Activated naive CD8-positive, alpha-beta T cell (primary cell): Measurements from ENCODE around the gene OLIG2.
A peak's percentile ranks its signal among the peaks of the same experiment; 100 is the strongest.

Experiments
- H3K27ac Mint-ChIP-seq: one replicate; pipeline ENCODE4 v1.8.0; 2021; ENCODE audit warnings: mixed read lengths
- H3K27me3 Mint-ChIP-seq: one replicate; pipeline ENCODE4 v1.8.0; 2021; ENCODE audit warnings: mixed read lengths
- H3K36me3 Mint-ChIP-seq: one replicate; pipeline ENCODE4 v1.8.0; 2021; ENCODE audit warnings: mixed read lengths
- H3K4me1 Mint-ChIP-seq: one replicate; pipeline ENCODE4 v1.8.0; 2021; ENCODE audit warnings: low read depth, mixed read lengths
- H3K4me3 Mint-ChIP-seq: one replicate; pipeline ENCODE4 v1.8.0; 2021; ENCODE audit warnings: mild to moderate bottlenecking, mixed read lengths
- H3K9me3 Mint-ChIP-seq: one replicate; pipeline ENCODE4 v1.8.0; 2021; ENCODE audit warnings: low read depth, mixed read lengths

Gene OLIG2

DNA sequence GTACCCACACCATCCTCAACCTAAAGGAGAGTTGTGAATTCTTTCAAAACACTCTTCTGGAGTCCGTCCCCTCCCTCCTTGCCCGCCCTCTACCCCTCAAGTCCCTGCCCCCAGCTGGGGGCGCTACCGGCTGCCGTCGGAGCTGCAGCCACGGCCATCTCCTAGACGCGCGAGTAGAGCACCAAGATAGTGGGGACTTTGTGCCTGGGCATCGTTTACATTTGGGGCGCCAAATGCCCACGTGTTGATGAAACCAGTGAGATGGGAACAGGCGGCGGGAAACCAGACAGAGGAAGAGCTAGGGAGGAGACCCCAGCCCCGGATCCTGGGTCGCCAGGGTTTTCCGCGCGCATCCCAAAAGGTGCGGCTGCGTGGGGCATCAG, 638 bp upstream of the OLIG2 start:
- Mint-ChIP-seq H3K4me3 (no peak overlapping the region), H3K4me1 (peaks cover 56% of the 10 kb centered on the region), H3K36me3 (no peaks in the 10 kb centered on the region), H3K9me3 (no peaks in the 10 kb centered on the region), H3K27me3 (peaks cover 45% of the 10 kb centered on the region), H3K27ac (no peak overlapping the region)

DNA sequence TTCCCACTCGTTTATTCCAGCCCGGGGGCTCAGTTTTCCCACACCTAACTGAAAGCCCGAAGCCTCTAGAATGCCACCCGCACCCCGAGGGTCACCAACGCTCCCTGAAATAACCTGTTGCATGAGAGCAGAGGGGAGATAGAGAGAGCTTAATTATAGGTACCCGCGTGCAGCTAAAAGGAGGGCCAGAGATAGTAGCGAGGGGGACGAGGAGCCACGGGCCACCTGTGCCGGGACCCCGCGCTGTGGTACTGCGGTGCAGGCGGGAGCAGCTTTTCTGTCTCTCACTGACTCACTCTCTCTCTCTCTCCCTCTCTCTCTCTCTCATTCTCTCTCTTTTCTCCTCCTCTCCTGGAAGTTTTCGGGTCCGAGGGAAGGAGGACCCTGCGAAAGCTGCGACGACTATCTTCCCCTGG, 716 bp downstream of the OLIG2 start:
- peaks cover 40% of the 10 kb centered on the region for H3K27me3 Mint-ChIP-seq
- H3K4me3 Mint-ChIP-seq: peak overlapping the region; percentile 70

GRCh38 chr21:33026878-33027400, 1.2 kb downstream of the OLIG2 start:
- H3K4me3 Mint-ChIP-seq: peak overlapping the region; percentile 27
- H3K36me3 Mint-ChIP-seq: no peaks in the 10 kb centered on the region
- no peaks in the 10 kb centered on the region for H3K9me3 Mint-ChIP-seq
- H3K4me1 Mint-ChIP-seq: peaks cover 48% of the 10 kb centered on the region
- H3K27me3 Mint-ChIP-seq: peaks cover 35% of the 10 kb centered on the region
- no peak overlapping the region for H3K27ac Mint-ChIP-seq

More for the DNA sequence above, 716 bp downstream of the OLIG2 start:
- H3K27ac Mint-ChIP-seq: peak overlapping the region; percentile 5
- H3K9me3 Mint-ChIP-seq: no peaks in the 10 kb centered on the region
- no peaks in the 10 kb centered on the region for H3K36me3 Mint-ChIP-seq
- H3K4me1 Mint-ChIP-seq: peaks cover 48% of the 10 kb centered on the region

DNA sequence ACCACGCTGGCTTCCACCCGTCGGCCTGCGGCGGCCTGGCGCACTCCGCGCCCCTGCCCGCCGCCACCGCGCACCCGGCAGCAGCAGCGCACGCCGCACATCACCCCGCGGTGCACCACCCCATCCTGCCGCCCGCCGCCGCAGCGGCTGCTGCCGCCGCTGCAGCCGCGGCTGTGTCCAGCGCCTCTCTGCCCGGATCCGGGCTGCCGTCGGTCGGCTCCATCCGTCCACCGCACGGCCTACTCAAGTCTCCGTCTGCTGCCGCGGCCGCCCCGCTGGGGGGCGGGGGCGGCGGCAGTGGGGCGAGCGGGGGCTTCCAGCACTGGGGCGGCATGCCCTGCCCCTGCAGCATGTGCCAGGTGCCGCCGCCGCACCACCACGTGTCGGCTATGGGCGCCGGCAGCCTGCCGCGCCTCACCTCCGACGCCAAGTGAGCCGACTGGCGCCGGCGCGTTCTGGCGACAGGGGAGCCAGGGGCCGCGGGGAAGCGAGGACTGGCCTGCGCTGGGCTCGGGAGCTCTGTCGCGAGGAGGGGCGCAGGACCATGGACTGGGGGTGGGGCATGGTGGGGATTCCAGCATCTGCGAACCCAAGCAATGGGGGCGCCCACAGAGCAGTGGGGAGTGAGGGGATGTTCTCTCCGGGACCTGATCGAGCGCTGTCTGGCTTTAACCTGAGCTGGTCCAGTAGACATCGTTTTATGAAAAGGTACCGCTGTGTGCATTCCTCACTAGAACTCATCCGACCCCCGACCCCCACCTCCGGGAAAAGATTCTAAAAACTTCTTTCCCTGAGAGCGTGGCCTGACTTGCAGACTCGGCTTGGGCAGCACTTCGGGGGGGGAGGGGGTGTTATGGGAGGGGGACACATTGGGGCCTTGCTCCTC, 1.9 kb downstream of the OLIG2 start:
- Mint-ChIP-seq H3K27me3 (peaks cover 33% of the 10 kb centered on the region), H3K27ac (no peak overlapping the region)

GRCh38 chr21:33028287-33028670, 2.5 kb downstream of the OLIG2 start:
- Mint-ChIP-seq H3K4me1 (peaks cover 42% of the 10 kb centered on the region), H3K4me3 (peak overlapping the region; percentile 53), H3K9me3 (no peaks in the 10 kb centered on the region), H3K36me3 (no peaks in the 10 kb centered on the region), H3K27me3 (peaks cover 33% of the 10 kb centered on the region), H3K27ac (peak overlapping the region; percentile 34)

More for the DNA sequence above, 1.9 kb downstream of the OLIG2 start:
- peaks cover 43% of the 10 kb centered on the region for H3K4me1 Mint-ChIP-seq
- H3K36me3 Mint-ChIP-seq: no peaks in the 10 kb centered on the region
- H3K9me3 Mint-ChIP-seq: no peaks in the 10 kb centered on the region
- H3K4me3 Mint-ChIP-seq: no peak overlapping the region

DNA sequence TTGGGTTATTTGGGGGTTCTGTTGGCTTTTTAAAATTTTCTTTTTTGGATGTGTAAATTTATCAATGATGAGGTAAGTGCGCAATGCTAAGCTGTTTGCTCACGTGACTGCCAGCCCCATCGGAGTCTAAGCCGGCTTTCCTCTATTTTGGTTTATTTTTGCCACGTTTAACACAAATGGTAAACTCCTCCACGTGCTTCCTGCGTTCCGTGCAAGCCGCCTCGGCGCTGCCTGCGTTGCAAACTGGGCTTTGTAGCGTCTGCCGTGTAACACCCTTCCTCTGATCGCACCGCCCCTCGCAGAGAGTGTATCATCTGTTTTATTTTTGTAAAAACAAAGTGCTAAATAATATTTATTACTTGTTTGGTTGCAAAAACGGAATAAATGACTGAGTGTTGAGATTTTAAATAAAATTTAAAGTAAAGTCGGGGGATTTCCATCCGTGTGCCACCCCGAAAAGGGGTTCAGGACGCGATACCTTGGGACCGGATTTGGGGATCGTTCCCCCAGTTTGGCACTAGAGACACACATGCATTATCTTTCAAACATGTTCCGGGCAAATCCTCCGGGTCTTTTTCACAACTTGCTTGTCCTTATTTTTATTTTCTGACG, 3.1 kb downstream of the OLIG2 start:
- H3K4me3 Mint-ChIP-seq: peak overlapping the region; percentile 73
- peaks cover 36% of the 10 kb centered on the region for H3K4me1 Mint-ChIP-seq
- peaks cover 32% of the 10 kb centered on the region for H3K27me3 Mint-ChIP-seq
- no peak overlapping the region for H3K27ac Mint-ChIP-seq
- H3K36me3 Mint-ChIP-seq: no peaks in the 10 kb centered on the region
- no peaks in the 10 kb centered on the region for H3K9me3 Mint-ChIP-seq

GRCh38 chr21:33029385-33029921, 3.7 kb downstream of the OLIG2 start:
- peaks cover 30% of the 10 kb centered on the region for H3K27me3 Mint-ChIP-seq
- H3K4me1 Mint-ChIP-seq: peaks cover 30% of the 10 kb centered on the region
- H3K27ac Mint-ChIP-seq: no peak overlapping the region
- no peaks in the 10 kb centered on the region for H3K9me3 Mint-ChIP-seq
- peak overlapping the region; percentile 73 for H3K4me3 Mint-ChIP-seq
- H3K36me3 Mint-ChIP-seq: no peaks in the 10 kb centered on the region

GRCh38 chr21:33029975-33030461, 4.3 kb downstream of the OLIG2 start:
- peaks cover 26% of the 10 kb centered on the region for H3K4me1 Mint-ChIP-seq

DNA sequence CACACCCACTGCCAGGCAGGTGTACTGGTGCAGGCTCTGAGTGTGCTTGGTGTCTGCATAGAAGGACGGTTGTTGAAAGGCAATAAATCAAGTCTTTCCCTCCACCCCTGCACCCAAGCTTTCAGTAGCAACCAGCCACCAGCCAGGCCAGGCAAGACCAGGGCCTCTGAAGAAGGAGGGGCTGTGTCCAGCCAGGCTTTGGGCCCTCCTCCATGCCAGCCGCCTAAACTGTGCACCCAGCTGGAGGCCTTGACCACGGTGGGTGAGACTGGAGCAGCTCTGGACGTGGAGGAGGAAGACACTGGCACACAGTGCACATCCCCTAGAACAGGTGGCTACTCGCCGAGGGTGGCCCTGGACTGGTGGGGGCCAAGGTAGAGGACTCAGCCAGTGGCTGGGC, 4.9 kb downstream of the OLIG2 start:
- H3K27ac Mint-ChIP-seq: no peak overlapping the region
- no peak overlapping the region for H3K4me3 Mint-ChIP-seq
- peaks cover 28% of the 10 kb centered on the region for H3K27me3 Mint-ChIP-seq
- peaks cover 26% of the 10 kb centered on the region for H3K4me1 Mint-ChIP-seq
- H3K36me3 Mint-ChIP-seq: no peaks in the 10 kb centered on the region
- H3K9me3 Mint-ChIP-seq: no peaks in the 10 kb centered on the region

More at GRCh38 chr21:33029975-33030461, 4.3 kb downstream of the OLIG2 start:
- H3K36me3 Mint-ChIP-seq: no peaks in the 10 kb centered on the region
- no peak overlapping the region for H3K4me3 Mint-ChIP-seq
- no peaks in the 10 kb centered on the region for H3K9me3 Mint-ChIP-seq
- no peak overlapping the region for H3K27ac Mint-ChIP-seq
- H3K27me3 Mint-ChIP-seq: peaks cover 30% of the 10 kb centered on the region

DNA sequence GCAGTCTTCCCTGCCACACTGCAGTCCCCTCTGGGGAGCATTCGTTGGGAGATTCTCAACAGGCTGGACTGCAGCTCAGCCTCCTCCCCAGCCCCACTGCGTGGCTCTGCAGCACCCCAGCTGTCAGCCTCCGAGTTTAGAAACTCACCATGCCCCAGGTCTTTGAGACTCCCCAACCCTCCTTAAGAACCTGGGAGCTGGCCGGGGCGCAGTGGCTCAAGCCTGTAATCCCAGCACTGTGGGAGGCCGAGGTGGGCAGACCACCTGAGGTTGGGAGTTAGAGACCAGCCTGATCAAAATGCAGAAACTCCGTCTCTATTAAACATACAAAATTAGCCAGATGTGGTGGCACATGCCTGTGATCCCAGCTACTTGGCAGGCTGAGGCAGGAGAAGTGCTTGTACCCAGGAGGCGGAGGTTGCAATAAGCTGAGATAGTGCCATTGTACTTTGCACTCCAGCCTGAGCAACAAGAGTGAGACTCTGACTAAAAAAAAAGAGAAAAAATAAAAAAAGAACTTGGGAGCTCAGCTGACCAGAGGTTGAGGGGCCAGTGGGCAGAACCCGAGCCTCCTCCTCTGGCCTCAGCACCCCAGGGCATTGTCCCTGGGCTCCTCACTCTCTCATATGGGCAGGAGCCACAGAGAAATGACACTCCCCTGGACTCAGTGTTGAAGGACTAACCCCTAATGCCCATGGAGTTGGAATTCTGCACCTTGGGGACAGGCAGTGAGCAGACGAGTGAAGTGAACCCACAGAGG, 5.6 kb downstream of the OLIG2 start:
- peaks cover 22% of the 10 kb centered on the region for H3K27me3 Mint-ChIP-seq
- no peak overlapping the region for H3K4me3 Mint-ChIP-seq
- no peak overlapping the region for H3K27ac Mint-ChIP-seq
- H3K9me3 Mint-ChIP-seq: no peaks in the 10 kb centered on the region
- peaks cover 21% of the 10 kb centered on the region for H3K4me1 Mint-ChIP-seq
- no peaks in the 10 kb centered on the region for H3K36me3 Mint-ChIP-seq

DNA sequence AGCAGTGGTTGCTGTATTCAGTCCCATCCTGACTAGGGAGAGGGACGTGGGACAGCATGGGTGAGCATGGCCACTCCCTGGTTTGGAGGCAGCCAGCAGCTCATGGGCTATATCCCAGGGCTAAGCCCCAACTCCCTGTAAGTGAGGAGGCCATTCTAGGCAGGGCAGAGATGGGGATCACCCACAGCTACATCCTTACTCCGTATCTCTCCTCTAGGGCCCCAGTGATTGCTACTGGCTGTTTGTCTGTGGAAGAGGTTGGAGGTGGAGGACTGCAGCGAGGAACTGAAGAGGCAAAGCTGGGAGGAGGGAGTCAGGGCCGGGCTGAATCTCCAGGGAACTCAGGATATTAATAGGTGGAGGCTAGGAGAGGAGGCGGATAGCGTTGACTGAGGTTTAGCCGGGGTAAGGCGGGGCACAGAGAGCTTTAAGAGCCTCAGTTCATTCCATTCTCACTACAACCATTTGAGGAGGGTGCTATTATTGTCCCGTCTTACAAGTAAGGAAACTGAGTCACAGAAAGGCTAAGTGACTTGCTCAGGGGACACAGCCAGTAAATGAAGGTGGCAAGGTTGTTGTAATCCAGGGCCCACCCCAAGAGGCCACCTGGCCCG, 6.8 kb downstream of the OLIG2 start:
- Mint-ChIP-seq H3K27ac (no peak overlapping the region), H3K27me3 (peaks cover 18% of the 10 kb centered on the region), H3K9me3 (no peaks in the 10 kb centered on the region), H3K4me1 (peaks cover 25% of the 10 kb centered on the region), H3K36me3 (no peaks in the 10 kb centered on the region), H3K4me3 (no peak overlapping the region)

DNA sequence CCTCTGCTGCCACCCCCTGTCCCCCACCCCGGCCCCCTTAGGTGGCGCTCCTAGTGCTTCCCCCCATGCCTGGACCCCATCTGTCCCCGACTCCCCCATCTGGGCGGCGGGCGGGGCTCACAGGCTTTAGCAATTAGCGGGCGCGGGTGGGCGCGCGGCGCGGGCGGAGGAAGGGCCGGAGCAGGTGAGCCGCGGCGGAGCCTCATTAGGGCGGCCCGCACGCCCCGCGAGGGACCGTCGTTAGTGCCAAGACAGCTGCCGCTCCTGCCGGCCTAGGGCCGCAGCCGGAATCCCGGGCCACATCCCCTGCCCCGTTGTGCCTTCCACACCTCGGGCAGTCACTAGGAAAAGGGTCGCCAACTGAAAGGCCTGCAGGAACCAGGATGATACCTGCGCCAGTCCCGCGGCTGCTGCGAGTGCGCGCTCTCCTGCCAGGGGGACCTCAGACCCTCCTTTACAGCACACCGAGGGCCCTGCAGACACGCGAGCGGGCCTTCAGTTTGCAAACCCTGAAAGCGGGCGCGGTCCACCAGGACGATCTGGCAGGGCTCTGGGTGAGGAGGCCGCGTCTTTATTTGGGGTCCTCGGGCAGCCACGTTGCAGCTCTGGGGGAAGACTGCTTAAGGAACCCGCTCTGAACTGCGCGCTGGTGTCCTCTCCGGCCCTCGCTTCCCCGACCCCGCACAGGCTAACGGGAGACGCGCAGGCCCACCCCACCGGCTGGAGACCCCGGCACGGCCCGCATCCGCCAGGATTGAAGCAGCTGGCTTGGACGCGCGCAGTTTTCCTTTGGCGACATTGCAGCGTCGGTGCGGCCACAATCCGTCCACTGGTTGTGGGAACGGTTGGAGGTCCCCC, 7.6 kb downstream of the OLIG2 start:
- Mint-ChIP-seq H3K27me3 (peaks cover 16% of the 10 kb centered on the region), H3K4me1 (peaks cover 22% of the 10 kb centered on the region), H3K27ac (no peak overlapping the region), H3K36me3 (no peaks in the 10 kb centered on the region), H3K9me3 (no peaks in the 10 kb centered on the region), H3K4me3 (no peak overlapping the region)

DNA sequence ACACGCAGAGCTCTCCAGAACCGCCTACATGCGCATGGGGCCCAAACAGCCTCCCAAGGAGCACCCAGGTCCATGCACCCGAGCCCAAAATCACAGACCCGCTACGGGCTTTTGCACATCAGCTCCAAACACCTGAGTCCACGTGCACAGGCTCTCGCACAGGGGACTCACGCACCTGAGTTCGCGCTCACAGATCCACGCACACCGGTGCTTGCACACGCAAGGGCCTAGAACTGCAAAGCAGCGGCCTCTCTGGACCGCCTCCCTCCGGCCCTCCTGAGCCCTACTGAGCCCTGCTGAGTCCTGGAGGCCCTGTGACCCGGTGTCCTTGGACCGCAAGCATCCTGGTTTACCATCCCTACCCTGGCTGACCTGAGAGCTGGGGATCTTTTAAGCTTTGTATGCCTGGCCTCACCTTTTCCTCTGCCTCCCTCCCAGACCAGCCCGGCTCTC, 8.3 kb downstream of the OLIG2 start:
- Mint-ChIP-seq H3K4me1 (peaks cover 16% of the 10 kb centered on the region), H3K4me3 (no peak overlapping the region), H3K9me3 (no peaks in the 10 kb centered on the region), H3K36me3 (peaks cover 2% of the 10 kb centered on the region), H3K27me3 (peaks cover 15% of the 10 kb centered on the region), H3K27ac (no peak overlapping the region)
